ENCODE measurements around the gene SETD9.

The SETD9 gene, protein sequence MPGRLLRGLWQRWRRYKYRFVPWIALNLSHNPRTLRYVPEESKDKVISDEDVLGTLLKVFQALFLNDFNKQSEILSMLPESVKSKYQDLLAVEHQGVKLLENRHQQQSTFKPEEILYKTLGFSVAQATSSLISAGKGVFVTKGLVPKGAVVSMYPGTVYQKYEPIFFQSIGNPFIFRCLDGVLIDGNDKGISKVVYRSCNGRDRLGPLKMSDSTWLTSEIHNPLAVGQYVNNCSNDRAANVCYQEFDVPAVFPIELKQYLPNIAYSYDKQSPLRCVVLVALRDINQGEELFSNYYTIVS

DNA sequence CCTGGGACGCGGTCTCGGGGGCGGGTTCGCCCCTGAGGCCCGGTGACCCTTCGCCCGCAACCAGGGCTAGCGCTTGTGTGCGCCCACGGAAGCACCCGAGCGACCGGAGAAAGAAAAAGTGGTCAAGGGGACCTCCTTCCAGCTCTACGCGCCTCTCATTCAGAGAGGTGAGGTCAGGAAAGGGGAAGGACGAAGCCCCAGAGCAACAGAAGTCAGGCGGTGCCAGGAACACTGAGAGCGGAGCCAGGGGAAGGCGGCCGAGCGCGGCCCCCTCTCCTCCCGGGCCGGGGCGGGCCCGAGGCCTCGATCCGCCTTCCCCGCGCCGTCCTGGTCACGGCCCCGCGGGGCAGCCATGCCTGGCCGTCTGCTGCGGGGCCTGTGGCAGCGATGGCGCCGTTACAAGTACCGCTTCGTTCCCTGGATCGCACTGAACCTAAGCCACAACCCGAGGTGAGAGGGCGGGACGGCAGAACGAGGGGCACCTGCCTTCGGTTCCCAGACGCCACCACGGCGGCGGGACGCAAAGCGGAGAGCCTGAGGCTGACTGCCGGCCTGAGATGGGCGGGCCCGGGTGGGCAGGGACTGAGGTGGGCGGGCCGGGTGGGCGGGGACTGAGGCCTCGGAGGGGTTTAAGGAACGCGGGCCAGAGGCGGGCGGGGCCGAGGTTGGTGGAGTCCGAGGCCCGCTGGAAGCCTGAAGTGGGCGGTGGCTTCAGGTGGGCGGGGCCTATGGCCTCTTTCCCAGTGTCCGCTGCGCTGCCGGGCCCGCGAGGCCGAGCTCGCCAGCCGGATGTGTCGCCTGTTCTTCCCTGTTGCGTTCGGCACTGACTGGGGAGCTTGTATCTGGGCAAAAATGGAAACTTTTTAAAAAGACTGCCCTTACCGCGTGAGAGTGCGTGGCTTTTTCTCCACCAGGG lies at the start of gene SETD9:
SETD9 (plus strand) TSS at position 303 of the 916 bp plus-strand sequence; CDS start at position 353, 50 bp downstream.
- DNase-seq: peak; percentile 96

DNA sequence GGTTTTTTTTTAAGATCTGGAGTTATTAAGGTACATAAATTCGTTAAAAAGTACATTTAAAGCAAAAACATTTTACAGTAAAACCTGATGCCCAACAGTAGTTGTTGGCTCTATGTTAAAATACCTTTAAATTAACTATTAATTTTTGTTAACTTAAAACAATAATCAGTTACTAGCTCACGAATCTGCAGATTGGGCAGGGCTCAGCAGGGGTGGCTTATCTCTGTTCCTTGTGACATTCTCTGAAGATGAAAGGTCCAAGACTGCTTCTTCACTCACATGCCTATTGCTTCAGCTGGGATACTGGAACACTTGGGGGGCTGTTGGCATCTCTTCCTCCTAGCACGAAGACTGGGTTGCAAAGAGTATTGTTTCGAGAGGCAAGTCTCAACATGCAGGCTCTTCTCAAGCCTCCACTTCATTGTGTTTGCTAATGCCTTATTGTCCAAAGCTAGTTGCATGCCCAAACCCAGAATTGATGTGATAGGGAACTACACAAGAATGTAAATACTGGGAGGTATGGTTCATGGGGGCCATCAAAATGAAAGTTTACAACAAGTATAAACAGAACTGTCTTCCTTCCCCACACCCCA lies 47.4 kb upstream of the SETD9 start:
- no peak for DNase-seq

DNA sequence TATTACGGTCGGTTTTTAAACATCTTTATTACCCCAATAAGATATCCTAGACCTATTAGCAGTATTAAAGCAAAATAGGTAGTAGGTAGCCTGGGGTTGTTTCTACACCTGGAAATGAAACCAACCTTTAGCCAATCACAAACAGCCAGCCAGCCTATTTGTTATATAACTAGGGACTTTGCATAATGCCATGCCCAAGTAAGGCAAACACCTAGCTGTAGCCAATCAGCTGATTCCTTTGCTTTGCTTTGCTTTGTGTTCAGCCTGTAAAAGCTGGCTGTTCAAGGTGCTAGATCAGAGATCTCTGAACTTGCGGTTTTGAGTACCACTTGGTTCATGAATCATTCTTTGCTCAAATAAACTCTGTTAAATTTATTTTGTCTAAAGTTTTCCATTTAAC lies 46.5 kb upstream of the SETD9 start:
- DNase-seq: no peak

DNA sequence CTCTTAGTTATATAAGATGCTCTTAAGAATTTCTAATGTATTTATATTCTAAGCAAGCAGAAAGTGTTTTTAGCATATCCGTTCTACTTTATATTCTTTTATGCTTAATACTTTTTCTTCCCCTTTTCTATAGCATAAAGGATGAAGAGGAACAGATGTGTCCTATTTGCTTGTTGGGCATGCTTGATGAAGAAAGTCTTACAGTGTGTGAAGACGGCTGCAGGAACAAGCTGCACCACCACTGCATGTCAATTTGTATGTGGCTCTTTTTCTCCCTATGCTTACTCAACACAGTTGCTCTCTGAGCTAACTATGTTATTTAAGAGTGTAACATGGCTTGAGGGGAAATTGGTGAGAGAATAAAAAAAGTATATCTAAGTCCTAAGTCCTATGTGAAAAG lies 37.6 kb upstream of the SETD9 start:
- no peak for DNase-seq

DNA sequence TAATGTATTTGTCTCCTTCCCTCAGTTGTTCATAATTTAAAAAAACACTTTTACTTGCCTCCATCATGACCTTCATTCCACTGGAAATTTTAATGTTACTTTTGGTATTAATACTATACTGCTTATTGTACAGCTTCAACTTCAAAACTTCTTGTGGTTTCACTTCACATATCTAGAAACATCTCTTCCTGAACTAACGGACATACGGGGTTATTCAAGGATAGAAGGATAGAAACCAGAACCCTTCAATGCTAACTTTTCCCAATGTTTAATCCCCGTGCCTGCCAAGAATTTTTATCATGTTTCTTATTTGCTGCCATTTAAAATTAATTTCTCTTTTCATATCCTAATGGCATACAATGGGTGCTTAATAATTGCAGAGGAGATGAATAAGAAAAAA lies 36.3 kb upstream of the SETD9 start:
- DNase-seq: no peak

DNA sequence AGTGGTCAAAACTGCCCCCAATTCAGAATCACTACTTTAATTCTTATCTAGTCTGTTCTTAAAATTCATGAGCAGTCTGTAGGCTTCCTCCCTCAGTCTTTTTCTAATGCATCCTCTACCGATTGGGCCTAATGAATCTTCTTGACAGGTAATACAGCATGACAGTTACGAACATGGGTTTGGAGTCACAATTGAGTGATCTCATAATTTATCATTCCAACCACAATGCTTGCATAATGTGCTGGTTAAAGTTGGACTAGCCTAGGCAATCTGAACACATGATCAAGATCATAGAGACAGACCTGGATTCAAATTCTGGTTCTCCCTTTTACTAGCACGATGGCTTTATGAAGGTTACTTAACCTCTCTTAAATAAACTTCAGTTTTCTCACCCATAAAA lies 33.1 kb upstream of the SETD9 start:
- no peak for DNase-seq

DNA sequence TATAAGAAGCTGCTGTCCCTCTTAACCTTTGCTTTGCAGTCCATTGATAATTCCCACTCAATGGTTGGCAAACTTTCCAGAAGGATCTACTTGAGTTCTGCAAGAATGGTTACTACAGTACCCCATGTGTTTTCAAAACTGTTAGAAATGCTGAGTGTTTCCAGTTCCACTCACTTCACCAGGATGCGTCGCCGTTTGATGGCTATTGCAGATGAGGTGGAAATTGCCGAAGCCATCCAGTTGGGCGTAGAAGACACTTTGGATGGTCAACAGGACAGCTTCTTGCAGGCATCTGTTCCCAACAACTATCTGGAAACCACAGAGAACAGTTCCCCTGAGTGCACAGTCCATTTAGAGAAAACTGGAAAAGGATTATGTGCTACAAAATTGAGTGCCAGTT lies 27.8 kb upstream of the SETD9 start:
- DNase-seq: no peak

DNA sequence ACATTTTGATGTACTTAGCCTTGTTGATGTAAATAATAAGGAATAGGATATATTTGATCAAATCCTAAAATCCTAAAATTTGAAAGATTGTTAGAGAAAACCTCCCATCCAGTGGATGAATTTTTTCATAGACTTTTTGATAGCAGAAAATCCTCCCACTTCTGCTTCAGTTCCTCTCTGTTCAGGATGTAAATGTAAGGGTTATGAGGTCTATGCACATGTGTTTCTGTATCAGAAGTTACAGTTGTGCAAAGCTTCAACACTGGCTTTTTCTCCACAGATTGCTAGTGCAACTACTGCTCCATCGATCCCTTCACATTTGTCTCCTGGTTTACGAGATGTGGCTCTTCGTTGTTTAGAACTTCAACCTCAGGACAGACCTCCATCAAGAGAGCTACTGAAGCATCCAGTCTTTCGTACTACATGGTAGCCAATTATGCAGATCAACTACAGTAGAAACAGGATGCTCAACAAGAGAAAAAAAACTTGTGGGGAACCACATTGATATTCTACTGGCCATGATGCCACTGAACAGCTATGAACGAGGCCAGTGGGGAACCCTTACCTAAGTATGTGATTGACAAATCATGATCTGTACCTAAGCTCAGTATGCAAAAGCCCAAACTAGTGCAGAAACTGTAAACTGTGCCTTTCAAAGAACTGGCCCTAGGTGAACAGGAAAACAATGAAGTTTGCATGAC lies 16.0 kb upstream of the SETD9 start:
- no peak for DNase-seq

DNA sequence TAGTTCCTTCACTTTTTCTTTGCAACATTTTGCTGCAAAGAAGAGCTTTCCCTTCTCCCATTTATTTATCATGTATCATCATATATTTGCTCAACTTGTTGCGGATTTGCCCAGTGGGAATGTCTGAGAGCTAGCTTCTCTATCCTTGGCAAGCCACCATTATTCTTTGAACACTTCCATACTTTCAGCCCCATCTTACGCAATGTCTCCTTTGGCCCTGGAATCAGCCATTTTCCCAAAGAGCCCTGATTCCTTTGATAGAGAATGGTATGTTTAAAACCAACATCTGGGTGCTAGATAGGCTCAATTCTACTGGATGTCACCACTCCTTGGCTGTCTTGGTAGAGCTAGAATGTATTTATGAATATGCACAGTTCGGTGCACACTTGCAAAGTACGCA lies 12.6 kb upstream of the SETD9 start:
- DNase-seq: no peak

DNA sequence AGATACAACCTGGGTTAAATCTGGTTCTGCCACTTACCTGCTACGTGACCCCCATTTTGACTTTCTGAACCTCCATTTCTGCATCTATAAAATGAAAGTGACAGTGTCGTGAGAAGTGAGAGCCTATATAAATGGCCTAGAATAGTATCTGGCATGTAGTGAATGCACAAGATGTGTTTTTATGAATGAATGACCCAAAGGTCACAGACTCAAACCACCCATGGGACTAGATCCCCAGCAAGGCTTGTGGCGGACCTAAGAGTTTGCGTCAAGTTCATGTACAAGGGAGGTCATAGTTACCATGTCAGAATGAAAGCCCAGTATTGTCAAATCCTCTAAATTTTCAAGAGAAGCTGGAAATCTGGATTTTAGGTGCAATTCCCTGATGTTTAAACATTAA lies 11.2 kb upstream of the SETD9 start:
- DNase-seq: no peak

DNA sequence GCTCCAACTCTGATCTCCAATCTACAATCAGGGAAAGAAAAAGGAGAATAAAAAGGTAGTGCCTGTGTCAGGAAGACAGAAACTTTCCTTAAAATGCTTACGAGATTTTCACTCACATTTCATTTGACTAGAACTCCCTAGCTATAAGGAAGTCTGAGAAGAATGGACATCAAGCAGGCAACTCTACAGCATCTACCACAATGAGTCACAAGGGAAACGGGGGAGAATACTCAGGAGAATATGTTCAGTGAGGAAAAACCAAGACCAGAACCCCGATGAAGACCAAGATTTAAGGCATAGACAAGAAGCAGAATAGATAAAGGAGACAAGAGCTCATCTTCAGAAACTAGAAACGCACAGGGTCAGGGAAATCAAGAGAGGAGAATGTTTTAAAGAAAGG lies 9.0 kb upstream of the SETD9 start:
- DNase-seq: no peak

DNA sequence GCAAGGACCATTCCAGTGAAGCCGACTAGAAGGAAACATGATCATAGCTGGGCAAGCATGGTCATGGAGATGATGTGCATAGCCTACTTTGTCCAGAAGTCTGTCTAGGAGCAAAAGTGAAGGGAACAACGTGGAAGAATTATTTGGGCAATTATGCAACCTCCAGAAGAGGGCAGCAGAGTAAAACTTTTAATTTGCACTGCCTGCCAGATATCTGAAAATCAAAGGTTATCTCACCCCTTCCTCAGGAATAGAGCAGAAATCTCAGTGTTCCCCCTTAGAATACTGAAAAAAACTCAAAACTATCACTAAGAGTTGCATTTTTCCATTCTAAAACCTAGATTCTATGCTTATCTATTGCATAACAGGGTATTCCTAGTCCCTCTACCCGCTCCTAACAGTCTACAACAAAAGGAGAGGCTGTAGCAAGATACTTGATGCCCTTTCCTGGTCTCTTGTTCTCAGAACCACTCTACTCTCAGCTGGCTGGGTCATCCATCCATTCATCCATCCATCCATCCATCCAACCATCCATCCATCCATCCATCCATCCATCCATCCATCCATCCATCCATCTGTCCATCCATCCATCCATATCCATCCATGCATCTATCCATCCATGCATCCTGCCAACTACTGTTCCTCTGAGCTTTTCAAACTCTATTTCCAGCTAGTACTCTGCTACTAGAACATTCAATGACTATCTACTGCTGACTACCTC lies 8.4 kb upstream of the SETD9 start:
- peak; percentile 12 for DNase-seq

DNA sequence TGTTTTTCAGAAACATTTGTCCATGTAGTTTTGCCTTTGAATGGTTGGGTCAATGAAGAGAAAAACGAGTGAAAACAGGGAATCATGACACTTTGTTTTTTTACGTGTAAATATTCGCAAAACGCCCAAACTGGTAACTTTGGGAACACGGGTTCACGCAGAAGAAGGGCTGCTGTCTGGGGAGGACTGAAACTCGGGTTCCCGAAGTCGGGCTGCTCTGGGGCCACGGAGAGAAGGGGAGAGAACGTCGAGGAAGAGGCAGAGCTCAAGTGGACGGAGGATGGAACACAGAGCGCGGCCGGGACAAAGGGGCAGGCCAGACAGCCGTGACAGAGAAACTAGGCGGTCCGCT lies 478 bp upstream of the SETD9 start:
- DNase-seq: no peak

DNA sequence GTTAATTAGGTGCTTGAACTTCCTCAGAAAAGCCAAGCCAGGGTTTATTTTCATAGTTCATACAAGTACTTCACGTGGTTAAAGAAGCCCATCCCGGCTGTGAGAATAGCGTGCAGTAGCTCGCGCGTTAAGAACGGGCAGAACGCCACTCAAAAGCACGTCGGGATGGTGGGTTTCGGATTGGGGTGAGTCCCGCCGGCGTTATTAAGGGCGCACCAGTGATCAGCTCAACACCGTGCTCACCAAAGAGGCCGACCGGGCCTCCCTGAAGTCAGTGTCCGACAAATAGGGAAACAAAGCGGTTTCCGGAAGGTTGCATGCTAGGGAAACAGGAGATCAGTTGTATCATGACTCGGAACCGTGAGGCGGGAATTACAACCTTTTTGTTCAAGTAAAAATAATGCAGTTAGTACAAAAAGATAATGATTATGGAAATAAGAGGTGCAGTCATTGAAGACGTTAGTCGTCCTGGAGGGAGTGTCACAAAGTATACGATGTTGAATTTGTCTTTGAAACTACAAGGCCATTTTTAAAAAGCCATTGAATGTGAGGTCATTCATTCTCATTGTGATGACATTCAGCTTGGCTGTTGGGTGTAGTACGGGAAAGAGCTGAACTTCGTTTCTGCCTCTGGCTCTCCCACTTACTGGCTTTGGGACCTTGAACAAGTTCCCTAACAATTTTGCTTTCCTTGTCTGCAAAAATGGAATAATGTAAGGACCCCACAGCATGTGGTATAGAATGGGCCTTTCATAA lies 992 bp downstream of the SETD9 start:
- DNase-seq: peak; percentile 39

DNA sequence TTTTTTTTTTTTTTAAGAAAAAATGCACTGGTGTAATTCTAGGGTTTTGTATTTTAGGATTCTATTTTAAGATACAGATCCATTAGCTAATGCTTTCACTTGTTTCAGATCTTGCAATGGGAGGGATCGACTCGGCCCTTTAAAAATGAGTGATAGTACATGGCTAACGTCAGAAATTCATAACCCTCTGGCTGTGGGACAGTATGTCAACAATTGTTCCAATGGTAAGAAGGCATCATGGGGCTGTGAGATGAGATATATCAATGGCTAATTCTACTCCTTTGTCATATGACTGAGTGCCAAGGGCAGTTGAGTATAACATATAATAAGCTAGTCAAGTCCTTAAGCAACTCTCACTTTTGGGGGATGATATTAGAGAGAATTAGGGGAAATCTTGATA lies 4.4 kb downstream of the SETD9 start:
- no peak for DNase-seq

DNA sequence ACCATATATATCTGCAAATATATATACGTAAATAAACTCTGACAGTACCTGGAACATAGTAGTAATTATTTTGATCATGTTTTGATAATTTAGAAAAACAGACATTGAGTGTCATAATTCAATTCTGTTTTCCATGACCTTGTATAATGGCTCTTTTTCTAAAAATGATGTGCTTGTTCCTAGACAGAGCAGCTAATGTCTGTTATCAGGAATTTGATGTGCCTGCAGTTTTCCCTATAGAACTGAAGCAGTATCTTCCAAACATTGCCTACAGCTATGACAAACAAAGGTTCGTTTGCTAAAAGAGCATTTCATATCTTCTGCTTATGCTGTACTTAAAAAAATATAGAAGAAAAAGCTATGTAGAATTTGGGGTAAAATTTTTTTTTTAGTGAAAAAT lies 5.3 kb downstream of the SETD9 start:
- no peak for DNase-seq

DNA sequence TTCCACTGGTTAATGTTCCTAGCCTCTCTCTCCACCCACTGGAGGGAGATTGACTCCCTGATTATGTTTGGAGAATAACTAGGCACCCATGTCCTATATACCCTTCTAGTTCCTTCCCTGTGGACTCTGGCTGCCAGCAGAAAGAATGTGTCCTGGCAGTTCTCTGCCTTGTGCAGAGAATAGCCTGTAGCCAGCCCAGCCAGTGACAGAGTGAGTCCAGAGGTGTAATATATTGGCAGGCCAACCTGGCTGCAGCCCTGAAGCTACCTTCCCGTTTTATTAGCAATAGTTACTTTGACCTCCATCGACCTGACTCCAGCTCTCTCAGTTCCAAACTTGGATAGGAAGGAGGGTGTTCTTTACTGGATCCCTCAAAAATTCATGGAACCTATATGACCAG lies 8.1 kb downstream of the SETD9 start:
- DNase-seq: no peak

DNA sequence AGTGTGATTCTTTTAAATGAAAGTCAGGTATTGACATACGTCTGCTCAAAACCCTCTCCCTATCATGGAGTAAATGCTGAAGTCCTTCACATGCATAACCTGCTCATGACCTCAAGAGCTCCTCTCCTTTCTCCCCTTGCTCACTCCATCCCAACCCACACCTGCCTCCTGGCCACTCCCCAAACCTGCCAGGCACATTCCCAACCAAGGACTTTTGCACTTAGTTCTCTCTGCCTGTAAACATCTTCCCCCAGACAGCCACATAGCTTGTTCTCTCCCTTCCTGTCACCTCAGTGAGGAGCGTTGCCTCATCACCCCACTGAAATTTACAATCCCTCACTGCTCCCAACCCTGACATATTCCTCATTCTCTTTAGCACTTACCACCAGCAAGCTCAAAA lies 8.7 kb downstream of the SETD9 start:
- DNase-seq: no peak

DNA sequence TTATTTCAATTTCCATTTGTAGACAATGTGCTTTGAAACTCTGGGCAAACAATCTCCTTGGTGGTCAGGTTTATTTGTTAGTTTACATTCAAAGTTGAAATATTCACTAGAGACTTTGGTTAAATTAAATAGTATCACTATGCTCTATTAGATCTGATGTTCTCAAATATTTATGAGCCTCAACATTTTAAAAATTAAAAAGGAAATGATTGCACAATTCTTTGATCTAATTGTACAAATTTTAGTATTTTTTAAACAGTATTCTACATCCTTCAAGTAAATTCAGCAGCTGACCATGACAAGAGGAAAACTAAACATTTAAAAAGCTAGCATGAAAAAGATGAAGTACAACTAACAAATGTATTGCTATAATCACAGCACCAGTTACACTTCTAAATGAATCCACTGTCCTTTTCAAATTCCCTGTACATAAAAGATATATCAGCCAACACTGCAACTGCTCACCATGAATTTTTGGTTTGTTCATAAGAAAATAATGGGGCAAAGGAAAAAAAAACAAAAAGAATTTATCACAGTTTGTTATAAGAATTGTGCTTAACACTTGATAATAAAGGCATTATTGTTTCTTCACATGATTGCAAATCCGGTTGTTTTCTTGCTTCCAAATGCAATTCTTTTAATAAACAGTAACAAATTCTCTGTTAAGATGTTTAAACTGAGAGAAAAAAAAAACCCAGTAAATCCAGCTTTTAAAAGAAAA lies 10.7 kb downstream of the SETD9 start:
- DNase-seq: no peak

DNA sequence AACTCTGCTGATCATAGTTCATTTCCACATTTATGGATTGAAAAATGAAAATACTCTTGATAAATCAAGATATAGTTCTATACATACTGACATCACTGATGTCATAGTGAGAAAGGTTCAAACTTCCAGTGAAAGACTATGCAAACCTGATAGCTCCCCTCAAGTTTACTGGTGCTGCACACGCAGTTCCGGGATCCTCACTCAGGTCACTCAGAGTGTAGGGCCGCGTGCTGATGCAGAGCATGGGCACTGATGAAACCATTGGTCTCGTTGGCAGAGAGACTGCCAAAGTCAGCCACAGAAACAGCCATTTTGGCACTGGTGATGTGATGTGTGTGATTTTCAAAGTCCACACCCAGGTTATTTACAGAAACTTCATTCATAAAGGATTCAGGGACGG lies 13.5 kb downstream of the SETD9 start:
- no peak for DNase-seq

DNA sequence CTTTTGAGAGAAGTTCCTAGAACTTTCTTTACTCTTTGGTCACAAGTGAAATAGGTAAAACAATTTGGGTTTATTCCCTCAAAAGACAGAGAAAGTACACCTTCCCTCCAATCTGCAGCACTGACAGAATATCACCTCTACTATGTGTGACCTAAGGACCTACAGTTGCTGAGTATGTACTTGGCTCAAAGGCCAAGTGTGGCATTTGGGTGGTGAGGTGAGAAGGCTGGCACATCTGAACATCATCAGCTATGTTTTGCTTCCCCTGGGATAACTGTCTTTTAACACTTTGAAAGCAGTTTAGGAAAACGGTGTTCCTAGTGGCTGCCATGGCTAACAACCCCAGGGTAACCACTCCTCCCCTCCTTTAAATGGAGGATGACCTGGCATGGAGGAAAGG lies 24.9 kb downstream of the SETD9 start:
- DNase-seq: no peak
